ENCODE results near the gene PIGQ.

Gene PIGQ

DNA sequence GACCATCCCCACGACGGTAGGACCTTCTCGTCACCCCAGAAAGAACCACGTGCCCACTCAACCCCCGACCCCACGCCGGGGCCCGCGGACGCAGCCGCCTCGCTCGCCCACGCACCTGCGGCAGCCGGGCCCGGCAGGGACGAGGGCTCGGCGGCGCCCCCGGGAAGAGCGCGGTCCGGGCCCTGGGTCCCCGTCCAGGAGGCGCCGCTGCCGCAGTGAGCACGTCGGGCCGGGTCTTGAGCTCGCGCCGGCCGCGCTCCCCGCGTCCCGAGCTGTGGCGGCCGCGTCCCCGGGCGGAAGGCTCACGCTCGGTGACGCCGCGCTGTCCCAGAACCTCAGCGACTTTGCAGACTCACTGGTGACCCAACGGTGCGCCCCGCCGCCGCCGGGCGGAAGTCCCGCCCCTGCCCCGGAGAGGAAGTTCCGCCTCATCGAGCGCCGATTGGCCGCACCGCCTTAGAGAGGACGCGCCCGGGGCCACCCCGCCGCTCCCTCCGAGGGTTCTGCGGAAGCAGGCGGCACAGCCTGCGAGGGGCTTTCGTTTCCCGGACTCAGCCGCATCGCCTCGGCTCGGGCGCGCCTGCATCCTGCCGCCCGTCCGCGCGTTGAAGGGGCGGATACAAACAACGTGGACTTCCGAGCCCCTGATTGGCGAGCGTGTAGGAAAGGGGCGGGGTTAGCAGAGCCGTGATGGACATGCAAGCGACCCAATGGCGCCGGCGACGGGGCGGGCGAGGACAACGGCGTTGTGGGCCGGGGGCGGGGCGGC lies 19.3 kb downstream of the PIGQ start:
- TF ChIP-seq ZNF565 (CRISPR knock-in tag; conservative IDR thresholded peaks at IDR 0.05; ENCODE audit: low read depth) = no peak
- TF ChIP-seq ARNTL (CRISPR knock-in tag; IDR thresholded peaks at IDR 0.05; ENCODE audit: borderline replicate concordance, low read depth) = no peak
- TF ChIP-seq CSDC2 (CRISPR knock-in tag; IDR thresholded peaks at IDR 0.05) = 0 out of 2 replicates have a peak, but pooled peaks have one; percentile 9
- peak; percentile 82 for ATAC-seq

DNA sequence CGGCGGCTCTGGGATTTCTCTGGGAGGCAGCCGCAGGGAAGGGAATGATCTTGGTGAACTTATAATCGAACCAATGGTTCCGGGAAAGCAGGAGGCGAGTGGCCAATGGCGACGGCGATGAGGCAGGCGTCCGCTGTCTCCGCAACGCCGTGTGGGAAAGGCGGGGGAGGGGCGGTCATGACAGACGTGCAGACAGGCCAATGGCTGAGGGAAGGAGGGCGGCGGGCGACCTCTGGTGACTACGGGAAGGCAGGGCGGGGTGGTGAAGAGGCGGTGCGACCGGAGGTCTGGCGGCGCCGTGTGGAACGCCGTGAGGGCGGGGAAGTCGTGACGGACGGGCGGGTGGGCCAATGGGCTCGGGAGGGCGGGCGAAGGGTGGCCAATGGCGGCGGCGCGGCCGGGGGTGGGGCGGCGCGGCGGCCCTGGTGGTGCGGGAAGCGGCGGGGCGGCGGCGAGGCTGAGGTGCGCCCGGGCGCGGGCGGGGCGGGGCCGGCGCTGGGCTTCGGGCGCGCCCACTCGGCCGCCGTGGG lies 20.0 kb downstream of the PIGQ start, which contains the start of gene RAB40C:
TSS of gene RAB40C (plus strand) at position 409 of the 530 bp plus-strand sequence. CDS start 226 bp downstream, outside the sequence.
- ATAC-seq = peak; percentile 87
- TF ChIP-seq TOX (CRISPR knock-in tag; IDR thresholded peaks at IDR 0.05; ENCODE audit: borderline replicate concordance) = no peak
- no peak for TF ChIP-seq SNAI2 (CRISPR knock-in tag; IDR thresholded peaks at IDR 0.05)
- TF ChIP-seq ZNF70 (CRISPR knock-in tag; IDR thresholded peaks at IDR 0.05) = no peak
- no peak for TF ChIP-seq ZNF565 (CRISPR knock-in tag; conservative IDR thresholded peaks at IDR 0.05; ENCODE audit: low read depth)
- TF ChIP-seq, protein P1, sequence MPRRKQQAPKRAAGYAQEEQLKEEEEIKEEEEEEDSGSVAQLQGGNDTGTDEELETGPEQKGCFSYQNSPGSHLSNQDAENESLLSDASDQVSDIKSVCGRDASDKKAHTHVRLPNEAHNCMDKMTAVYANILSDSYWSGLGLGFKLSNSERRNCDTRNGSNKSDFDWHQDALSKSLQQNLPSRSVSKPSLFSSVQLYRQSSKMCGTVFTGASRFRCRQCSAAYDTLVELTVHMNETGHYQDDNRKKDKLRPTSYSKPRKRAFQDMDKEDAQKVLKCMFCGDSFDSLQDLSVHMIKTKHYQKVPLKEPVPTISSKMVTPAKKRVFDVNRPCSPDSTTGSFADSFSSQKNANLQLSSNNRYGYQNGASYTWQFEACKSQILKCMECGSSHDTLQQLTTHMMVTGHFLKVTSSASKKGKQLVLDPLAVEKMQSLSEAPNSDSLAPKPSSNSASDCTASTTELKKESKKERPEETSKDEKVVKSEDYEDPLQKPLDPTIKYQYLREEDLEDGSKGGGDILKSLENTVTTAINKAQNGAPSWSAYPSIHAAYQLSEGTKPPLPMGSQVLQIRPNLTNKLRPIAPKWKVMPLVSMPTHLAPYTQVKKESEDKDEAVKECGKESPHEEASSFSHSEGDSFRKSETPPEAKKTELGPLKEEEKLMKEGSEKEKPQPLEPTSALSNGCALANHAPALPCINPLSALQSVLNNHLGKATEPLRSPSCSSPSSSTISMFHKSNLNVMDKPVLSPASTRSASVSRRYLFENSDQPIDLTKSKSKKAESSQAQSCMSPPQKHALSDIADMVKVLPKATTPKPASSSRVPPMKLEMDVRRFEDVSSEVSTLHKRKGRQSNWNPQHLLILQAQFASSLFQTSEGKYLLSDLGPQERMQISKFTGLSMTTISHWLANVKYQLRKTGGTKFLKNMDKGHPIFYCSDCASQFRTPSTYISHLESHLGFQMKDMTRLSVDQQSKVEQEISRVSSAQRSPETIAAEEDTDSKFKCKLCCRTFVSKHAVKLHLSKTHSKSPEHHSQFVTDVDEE (CRISPR knock-in tag; IDR thresholded peaks at IDR 0.05) = no peak
- no peak for TF ChIP-seq CSDC2 (CRISPR knock-in tag; IDR thresholded peaks at IDR 0.05)
- TF ChIP-seq, protein P2, sequence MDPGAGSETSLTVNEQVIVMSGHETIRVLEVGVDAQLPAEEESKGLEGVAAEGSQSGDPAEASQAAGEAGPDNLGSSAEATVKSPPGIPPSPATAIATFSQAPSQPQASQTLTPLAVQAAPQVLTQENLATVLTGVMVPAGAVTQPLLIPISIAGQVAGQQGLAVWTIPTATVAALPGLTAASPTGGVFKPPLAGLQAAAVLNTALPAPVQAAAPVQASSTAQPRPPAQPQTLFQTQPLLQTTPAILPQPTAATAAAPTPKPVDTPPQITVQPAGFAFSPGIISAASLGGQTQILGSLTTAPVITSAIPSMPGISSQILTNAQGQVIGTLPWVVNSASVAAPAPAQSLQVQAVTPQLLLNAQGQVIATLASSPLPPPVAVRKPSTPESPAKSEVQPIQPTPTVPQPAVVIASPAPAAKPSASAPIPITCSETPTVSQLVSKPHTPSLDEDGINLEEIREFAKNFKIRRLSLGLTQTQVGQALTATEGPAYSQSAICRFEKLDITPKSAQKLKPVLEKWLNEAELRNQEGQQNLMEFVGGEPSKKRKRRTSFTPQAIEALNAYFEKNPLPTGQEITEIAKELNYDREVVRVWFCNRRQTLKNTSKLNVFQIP (CRISPR knock-in tag; IDR thresholded peaks at IDR 0.05; ENCODE audit: borderline replicate concordance, low read depth) = no peak
- no peak for TF ChIP-seq BACH2 (CRISPR knock-in tag; IDR thresholded peaks at IDR 0.05; ENCODE audit: borderline replicate concordance)
- TF ChIP-seq ZC3H10 (CRISPR knock-in tag; IDR thresholded peaks at IDR 0.05) = no peak
- TF ChIP-seq TCF4 (CRISPR knock-in tag; IDR thresholded peaks at IDR 0.05; ENCODE audit: borderline replicate concordance) = no peak
- no peak for TF ChIP-seq CSRNP3 (CRISPR knock-in tag; IDR thresholded peaks at IDR 0.05)
- TF ChIP-seq ISL1 (CRISPR knock-in tag; IDR thresholded peaks at IDR 0.05) = no peak
- no peak for TF ChIP-seq OSR1 (CRISPR knock-in tag; IDR thresholded peaks at IDR 0.05)
- TF ChIP-seq ZFP30 (CRISPR knock-in tag; IDR thresholded peaks at IDR 0.05) = no peak
- no peak for TF ChIP-seq GLIS3 (CRISPR knock-in tag; IDR thresholded peaks at IDR 0.05)
- TF ChIP-seq PPARA (CRISPR knock-in tag; IDR thresholded peaks at IDR 0.05; ENCODE audit: borderline replicate concordance) = no peak
- no peak for TF ChIP-seq ARNTL (CRISPR knock-in tag; IDR thresholded peaks at IDR 0.05; ENCODE audit: borderline replicate concordance, low read depth)
- TF ChIP-seq, protein P3, sequence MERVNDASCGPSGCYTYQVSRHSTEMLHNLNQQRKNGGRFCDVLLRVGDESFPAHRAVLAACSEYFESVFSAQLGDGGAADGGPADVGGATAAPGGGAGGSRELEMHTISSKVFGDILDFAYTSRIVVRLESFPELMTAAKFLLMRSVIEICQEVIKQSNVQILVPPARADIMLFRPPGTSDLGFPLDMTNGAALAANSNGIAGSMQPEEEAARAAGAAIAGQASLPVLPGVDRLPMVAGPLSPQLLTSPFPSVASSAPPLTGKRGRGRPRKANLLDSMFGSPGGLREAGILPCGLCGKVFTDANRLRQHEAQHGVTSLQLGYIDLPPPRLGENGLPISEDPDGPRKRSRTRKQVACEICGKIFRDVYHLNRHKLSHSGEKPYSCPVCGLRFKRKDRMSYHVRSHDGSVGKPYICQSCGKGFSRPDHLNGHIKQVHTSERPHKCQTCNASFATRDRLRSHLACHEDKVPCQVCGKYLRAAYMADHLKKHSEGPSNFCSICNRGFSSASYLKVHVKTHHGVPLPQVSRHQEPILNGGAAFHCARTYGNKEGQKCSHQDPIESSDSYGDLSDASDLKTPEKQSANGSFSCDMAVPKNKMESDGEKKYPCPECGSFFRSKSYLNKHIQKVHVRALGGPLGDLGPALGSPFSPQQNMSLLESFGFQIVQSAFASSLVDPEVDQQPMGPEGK (CRISPR knock-in tag; IDR thresholded peaks at IDR 0.05; ENCODE audit: borderline replicate concordance) = no peak
- TF ChIP-seq ZFP3 (CRISPR knock-in tag; IDR thresholded peaks at IDR 0.05) = no peak

- no peak for ATAC-seq
- TF ChIP-seq, protein P2 (CRISPR knock-in tag; IDR thresholded peaks at IDR 0.05; ENCODE audit: borderline replicate concordance, low read depth) = no peak
- TF ChIP-seq ZFP3 (CRISPR knock-in tag; IDR thresholded peaks at IDR 0.05) = no peak
- no peak for TF ChIP-seq ZNF565 (CRISPR knock-in tag; conservative IDR thresholded peaks at IDR 0.05; ENCODE audit: low read depth)
- no peak for TF ChIP-seq ARNTL (CRISPR knock-in tag; IDR thresholded peaks at IDR 0.05; ENCODE audit: borderline replicate concordance, low read depth)
- no peak for TF ChIP-seq RARB (CRISPR knock-in tag; IDR thresholded peaks at IDR 0.05)
- no peak for TF ChIP-seq PPARA (CRISPR knock-in tag; IDR thresholded peaks at IDR 0.05; ENCODE audit: borderline replicate concordance)
- TF ChIP-seq, protein P1 (CRISPR knock-in tag; IDR thresholded peaks at IDR 0.05) = no peak
- no peak for TF ChIP-seq ESRRG (CRISPR knock-in tag; IDR thresholded peaks at IDR 0.05)
- TF ChIP-seq ZNF8 (CRISPR knock-in tag; IDR thresholded peaks at IDR 0.05) = no peak
- no peak for TF ChIP-seq TOX (CRISPR knock-in tag; IDR thresholded peaks at IDR 0.05; ENCODE audit: borderline replicate concordance)
- TF ChIP-seq ZNF70 (CRISPR knock-in tag; IDR thresholded peaks at IDR 0.05) = no peak
These were observed 20.5 kb downstream of the PIGQ start for GRCh38 chr16:590188-590814.
